Measurements from ENCODE around the gene HHAT.

DNA sequence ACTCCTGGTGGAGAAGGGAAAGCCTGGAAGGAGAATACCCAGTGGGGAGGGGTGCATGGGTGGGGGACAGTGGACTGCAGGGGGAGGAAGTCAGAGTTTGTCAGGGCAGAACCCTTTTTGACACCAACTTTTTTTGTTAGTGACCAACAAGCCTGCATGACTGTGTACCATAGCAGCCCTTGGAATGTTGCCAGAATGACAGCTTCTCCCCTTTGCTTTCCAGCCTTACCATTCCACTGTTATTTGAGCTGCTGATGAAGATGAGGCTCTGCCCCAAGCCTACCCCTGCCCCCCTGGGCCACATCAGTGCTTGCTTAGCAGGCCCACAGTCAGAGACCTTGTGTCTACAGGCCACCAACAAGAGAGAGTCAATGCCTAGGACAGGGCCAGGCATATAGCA, 341.2 kb downstream of the HHAT start:
- no peak for TF ChIP-seq EZH2 (IDR thresholded peaks at IDR 0.05; ENCODE audit: borderline replicate concordance, low read depth, low read length, poor library complexity, severe bottlenecking)
- TF ChIP-seq, protein P1, sequence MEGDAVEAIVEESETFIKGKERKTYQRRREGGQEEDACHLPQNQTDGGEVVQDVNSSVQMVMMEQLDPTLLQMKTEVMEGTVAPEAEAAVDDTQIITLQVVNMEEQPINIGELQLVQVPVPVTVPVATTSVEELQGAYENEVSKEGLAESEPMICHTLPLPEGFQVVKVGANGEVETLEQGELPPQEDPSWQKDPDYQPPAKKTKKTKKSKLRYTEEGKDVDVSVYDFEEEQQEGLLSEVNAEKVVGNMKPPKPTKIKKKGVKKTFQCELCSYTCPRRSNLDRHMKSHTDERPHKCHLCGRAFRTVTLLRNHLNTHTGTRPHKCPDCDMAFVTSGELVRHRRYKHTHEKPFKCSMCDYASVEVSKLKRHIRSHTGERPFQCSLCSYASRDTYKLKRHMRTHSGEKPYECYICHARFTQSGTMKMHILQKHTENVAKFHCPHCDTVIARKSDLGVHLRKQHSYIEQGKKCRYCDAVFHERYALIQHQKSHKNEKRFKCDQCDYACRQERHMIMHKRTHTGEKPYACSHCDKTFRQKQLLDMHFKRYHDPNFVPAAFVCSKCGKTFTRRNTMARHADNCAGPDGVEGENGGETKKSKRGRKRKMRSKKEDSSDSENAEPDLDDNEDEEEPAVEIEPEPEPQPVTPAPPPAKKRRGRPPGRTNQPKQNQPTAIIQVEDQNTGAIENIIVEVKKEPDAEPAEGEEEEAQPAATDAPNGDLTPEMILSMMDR (conservative IDR thresholded peaks at IDR 0.05; ENCODE audit: low read depth, low read length): no peak
